HCT116 (cell line): Measurements from ENCODE around the gene ATG16L1. TPM values are rescaled to one million over a fixed set of nuclear protein-coding genes. Genes with fewer than 3 reads are reported as not detected.
"Not testable (repeated sequence)": the region's sequence is repeated elsewhere in the genome, so short reads cannot be mapped to it uniquely, and the experiment has no call there.

Experiments
- ATAC-seq: fragments of 200-7000 bp; cut with Tn5 transposase; 2 replicates; pipeline ENCODE4 v1.9.1; 2020; ENCODE audit warnings: mild to moderate bottlenecking, moderate library complexity
- BruUV-seq: library from RNA; stranded (reverse); fragments of 400-500 nt; replicated peaks from 2 replicates; lab custom pipeline; 2021; lab: Mats Ljungman, UMichigan
- CTCF ChIA-PET: fragments of 300-600 bp; sonication (Branson Sonifier 250); formaldehyde crosslinking; loops from one replicate; lab custom pipeline; 2021; ENCODE audit warnings: antibody characterized with exemption; lab: Charles Lee
- POLR2A ChIA-PET: fragments of 300-600, 350-600 bp; sonication (Branson Sonifier 250); formaldehyde crosslinking; loops from one replicate; lab custom pipeline; 2021; ENCODE audit warnings: antibody characterized with exemption; lab: Charles Lee
- RAD21 ChIA-PET, 2 experiments: fragments of 300-600 bp; sonication (Branson Sonifier 250); formaldehyde crosslinking; loops; one replicate each; lab custom pipeline; 2023; ENCODE audit warnings: low total read pairs in 2 of 2; ENCODE audit not compliant: uncharacterized antibody in 2 of 2, unreplicated experiment in 2 of 2, low non-redundant PET in 1 of 2; lab: Charles Lee
- DNase-seq: peaks from one replicate; pipeline ENCODE4 v3.0.0-alpha.2; 2010; ENCODE audit warnings: low read depth, low spot score
- H2AFZ ChIP-seq: fragments of 200-600 bp; shearing (Covaris generic), sonication (generic); 2 replicates; pipeline ENCODE4 v1.6.1; 2017; ENCODE audit warnings: low read depth, mixed run types, mixed read lengths, antibody characterized with exemption, low read length; ENCODE audit not compliant: poor library complexity, severe bottlenecking
- H3K27ac ChIP-seq: 2 replicates; pipeline ENCODE4 v1.5.1; 2012; ENCODE audit warnings: low read depth, low read length
- H3K27me3 ChIP-seq: fragments of 200-600 bp; sonication (generic); 2 replicates; pipeline ENCODE4 v1.6.1; 2016; ENCODE audit warnings: mixed run types, low read length, mixed read lengths; ENCODE audit not compliant: insufficient read depth
- H3K36me3 ChIP-seq, 2 experiments: fragments of 200-500 bp in 1 of 2; fragments of 200-600 bp in 1 of 2; sonication (Bioruptor generic) in 1 of 2; sonication (generic) in 1 of 2; 2 replicates each; pipeline versions ENCODE4 v1.5.1 to v1.6.1; 2014 to 2016; ENCODE audit warnings: low read length in 2 of 2, inconsistent platforms in 1 of 2, mixed read lengths in 1 of 2, mixed run types in 1 of 2; ENCODE audit not compliant: insufficient read depth in 2 of 2, control insufficient read depth in 1 of 2
- H3K4me1 ChIP-seq, 2 experiments: fragments of 200-600 bp in 1 of 2; sonication (generic) in 1 of 2; 2 replicates each; pipeline versions ENCODE4 v1.5.1 to v1.6.1; 2012 to 2017; ENCODE audit warnings: low read length in 2 of 2, inconsistent platforms in 1 of 2, mild to moderate bottlenecking in 1 of 2, mixed read lengths in 1 of 2, mixed run types in 1 of 2, moderate library complexity in 1 of 2; ENCODE audit not compliant: insufficient read depth in 2 of 2, control insufficient read depth in 1 of 2
- H3K4me2 ChIP-seq: fragments of 200-600 bp; sonication (generic); 2 replicates; pipeline ENCODE4 v1.6.1; 2017; ENCODE audit warnings: mixed run types, low read length, mixed read lengths
- H3K4me3 ChIP-seq, 2 experiments: fragments of 200-600 bp in 1 of 2; sonication (generic) in 1 of 2; replicated peaks in 1 of 2; 2 replicates each; pipeline ENCODE4 v1.5.1; 2011 to 2016; ENCODE audit warnings: low read length in 2 of 2, control low read depth in 1 of 2, low read depth in 1 of 2, mild to moderate bottlenecking in 1 of 2, mixed read lengths in 1 of 2, mixed run types in 1 of 2
- H3K79me2 ChIP-seq: fragments of 200-600 bp; sonication (generic); 2 replicates; pipeline ENCODE4 v1.6.1; 2017; ENCODE audit warnings: mild to moderate bottlenecking, mixed run types, low read length, moderate library complexity, mixed read lengths; ENCODE audit not compliant: insufficient read depth
- H3K9ac ChIP-seq: fragments of 200-600 bp; sonication (generic); 2 replicates; pipeline ENCODE4 v1.6.1; 2016; ENCODE audit warnings: low read length, mixed read lengths
- H3K9me2 ChIP-seq: fragments of 200-600 bp; sonication (generic), shearing (Covaris generic); 2 replicates; pipeline ENCODE4 v1.6.1; 2017; ENCODE audit warnings: mixed run types, mild to moderate bottlenecking, moderate library complexity; ENCODE audit not compliant: insufficient read depth
- H3K9me3 ChIP-seq, 2 experiments: fragments of 200-500 bp in 1 of 2; fragments of 200-600 bp in 1 of 2; sonication (Bioruptor generic) in 1 of 2; sonication (generic) in 1 of 2; 2 replicates each; pipeline ENCODE4 v1.6.1; 2014 to 2017; ENCODE audit warnings: low read length in 2 of 2, mixed read lengths in 2 of 2, inconsistent platforms in 1 of 2, low read depth in 1 of 2, mild to moderate bottlenecking in 1 of 2, mixed run types in 1 of 2, moderate library complexity in 1 of 2; ENCODE audit not compliant: control insufficient read depth in 1 of 2, insufficient read depth in 1 of 2
- H4K20me1 ChIP-seq: fragments of 200-600 bp; sonication (generic), shearing (Covaris generic); 2 replicates; pipeline ENCODE4 v1.6.1; 2017; ENCODE audit warnings: mixed run types, mild to moderate bottlenecking, moderate library complexity; ENCODE audit not compliant: insufficient read depth
- CEBPB ChIP-seq: IDR thresholded peaks from 2 replicates; pipeline ENCODE4 v1.6.1; 2012; ENCODE audit warnings: low read depth
- EGR1 ChIP-seq: IDR thresholded peaks from 2 replicates; pipeline ENCODE4 v1.6.1; 2012; ENCODE audit warnings: low read depth
- EZH2 ChIP-seq: fragments of 200-600 bp; sonication (generic); IDR thresholded peaks from 2 replicates; pipeline ENCODE4 v1.6.1; 2017; ENCODE audit warnings: antibody characterized with exemption, mixed run types
- EZH2phosphoT487 ChIP-seq: fragments of 200-600 bp; IDR thresholded peaks from 2 replicates; pipeline ENCODE4 v1.6.1; 2018; ENCODE audit warnings: antibody characterized with exemption, borderline replicate concordance
- FOSL1 ChIP-seq: IDR thresholded peaks from 2 replicates; pipeline ENCODE4 v1.6.1; 2012; ENCODE audit warnings: low read depth
- POLR2A ChIP-seq: IDR thresholded peaks from 2 replicates; pipeline ENCODE4 v1.7.0; 2011; ENCODE audit warnings: borderline replicate concordance; ENCODE audit not compliant: insufficient read depth, insufficient read length; ENCODE audit errors: extremely low read depth
- SIN3A ChIP-seq: IDR thresholded peaks from 2 replicates; pipeline ENCODE4 v1.6.1; 2012; ENCODE audit warnings: low read depth
- SP1 ChIP-seq: IDR thresholded peaks from 2 replicates; pipeline ENCODE4 v1.6.1; 2012; ENCODE audit warnings: low read depth
- SRF ChIP-seq: IDR thresholded peaks from 2 replicates; pipeline ENCODE4 v1.6.1; 2012; ENCODE audit warnings: low read depth
- YY1 ChIP-seq: IDR thresholded peaks from 2 replicates; pipeline ENCODE4 v1.6.1; 2011; ENCODE audit warnings: low read length, low read depth, moderate library complexity, mild to moderate bottlenecking; ENCODE audit not compliant: insufficient replicate concordance; ENCODE audit errors: extremely low read depth
- ZFX ChIP-seq: fragments of 450-650 bp; IDR thresholded peaks from 2 replicates; pipeline ENCODE4 v1.6.1; 2017
- ZNF274 ChIP-seq: fragments of 200-500 bp; sonication (Bioruptor generic); IDR thresholded peaks from 2 replicates; pipeline ENCODE4 v1.6.1; 2014; ENCODE audit warnings: mild to moderate bottlenecking, low read depth, low read length, inconsistent platforms
- intact Hi-C: fragments of 100-400 bp; cut with micrococcal nuclease; formaldehyde crosslinking; loops from 2 replicates; pipeline ENCODE4 v1.10.0; 2022
- total RNA-seq: library from RNA; stranded (reverse); gene quantifications from one replicate; pipeline ENCODE4 v1.2.1, GENCODE V29; 2021; ENCODE audit not compliant: unreplicated experiment
- TF ChIP-seq, protein P1 (sequence below), 3 experiments: fragments of 200-600 bp in 1 of 3; sonication (generic) in 1 of 3; IDR thresholded peaks in 2 of 3; conservative IDR thresholded peaks in 1 of 3; 2 replicates each; pipeline ENCODE4 v1.5.1; 2012 to 2017; ENCODE audit warnings: low read depth in 2 of 3, low read length in 2 of 3, antibody characterized with exemption in 1 of 3, borderline replicate concordance in 1 of 3, control low read depth in 1 of 3, mild to moderate bottlenecking in 1 of 3, mixed read lengths in 1 of 3, mixed run types in 1 of 3, moderate library complexity in 1 of 3; ENCODE audit not compliant: insufficient read depth in 1 of 3
- TF ChIP-seq, protein P2 (sequence below): IDR thresholded peaks from 2 replicates; pipeline ENCODE4 v1.6.1; 2011; ENCODE audit warnings: mild to moderate bottlenecking, low read length, moderate library complexity; ENCODE audit not compliant: insufficient replicate concordance; ENCODE audit errors: extremely low read depth
- TF ChIP-seq, protein P3 (sequence below): IDR thresholded peaks from 2 replicates; pipeline ENCODE4 v1.6.1; 2012

ATG16L1 gene
- total RNA-seq, 1 experiment from 2014 or later: 43.4 TPM

DNA sequence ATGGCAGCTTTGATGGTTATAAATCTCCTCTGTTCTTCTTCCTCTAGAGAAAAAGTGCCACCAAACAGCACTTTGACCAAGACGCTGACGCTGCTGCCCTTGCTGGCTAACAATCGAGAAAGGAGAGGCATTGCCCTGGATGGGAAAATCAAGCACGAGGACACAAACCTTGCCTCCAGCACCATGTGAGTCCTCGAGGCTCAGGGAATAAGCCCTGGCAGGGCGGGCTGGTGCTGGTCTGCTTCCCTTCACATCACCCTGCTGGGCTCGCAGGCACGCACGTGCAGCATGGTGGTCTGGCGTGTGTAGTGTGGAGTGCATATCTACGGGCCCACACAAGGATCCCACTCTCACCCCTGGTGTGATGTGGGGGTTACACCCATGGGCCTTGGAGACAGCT, 83.4 kb downstream of the ATG16L1 start:
- TF ChIP-seq, protein P1, sequence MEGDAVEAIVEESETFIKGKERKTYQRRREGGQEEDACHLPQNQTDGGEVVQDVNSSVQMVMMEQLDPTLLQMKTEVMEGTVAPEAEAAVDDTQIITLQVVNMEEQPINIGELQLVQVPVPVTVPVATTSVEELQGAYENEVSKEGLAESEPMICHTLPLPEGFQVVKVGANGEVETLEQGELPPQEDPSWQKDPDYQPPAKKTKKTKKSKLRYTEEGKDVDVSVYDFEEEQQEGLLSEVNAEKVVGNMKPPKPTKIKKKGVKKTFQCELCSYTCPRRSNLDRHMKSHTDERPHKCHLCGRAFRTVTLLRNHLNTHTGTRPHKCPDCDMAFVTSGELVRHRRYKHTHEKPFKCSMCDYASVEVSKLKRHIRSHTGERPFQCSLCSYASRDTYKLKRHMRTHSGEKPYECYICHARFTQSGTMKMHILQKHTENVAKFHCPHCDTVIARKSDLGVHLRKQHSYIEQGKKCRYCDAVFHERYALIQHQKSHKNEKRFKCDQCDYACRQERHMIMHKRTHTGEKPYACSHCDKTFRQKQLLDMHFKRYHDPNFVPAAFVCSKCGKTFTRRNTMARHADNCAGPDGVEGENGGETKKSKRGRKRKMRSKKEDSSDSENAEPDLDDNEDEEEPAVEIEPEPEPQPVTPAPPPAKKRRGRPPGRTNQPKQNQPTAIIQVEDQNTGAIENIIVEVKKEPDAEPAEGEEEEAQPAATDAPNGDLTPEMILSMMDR (IDR thresholded peaks at IDR 0.05 in 2 of 3, conservative IDR thresholded peaks at IDR 0.05 in 1 of 3; ENCODE audit: borderline replicate concordance in 1 of 3, insufficient read depth in 1 of 3, low read depth in 2 of 3, low read length in 2 of 3): no peak
- TF ChIP-seq EZH2phosphoT487 (no peak), SP1 (no peak), EZH2 (no peak), YY1 (no peak), POLR2A (no peak), FOSL1 (no peak), EGR1 (no peak), SRF (no peak), SIN3A (no peak), CEBPB (no peak), ZNF274 (no peak), ZFX (no peak)
- TF ChIP-seq, protein P2, sequence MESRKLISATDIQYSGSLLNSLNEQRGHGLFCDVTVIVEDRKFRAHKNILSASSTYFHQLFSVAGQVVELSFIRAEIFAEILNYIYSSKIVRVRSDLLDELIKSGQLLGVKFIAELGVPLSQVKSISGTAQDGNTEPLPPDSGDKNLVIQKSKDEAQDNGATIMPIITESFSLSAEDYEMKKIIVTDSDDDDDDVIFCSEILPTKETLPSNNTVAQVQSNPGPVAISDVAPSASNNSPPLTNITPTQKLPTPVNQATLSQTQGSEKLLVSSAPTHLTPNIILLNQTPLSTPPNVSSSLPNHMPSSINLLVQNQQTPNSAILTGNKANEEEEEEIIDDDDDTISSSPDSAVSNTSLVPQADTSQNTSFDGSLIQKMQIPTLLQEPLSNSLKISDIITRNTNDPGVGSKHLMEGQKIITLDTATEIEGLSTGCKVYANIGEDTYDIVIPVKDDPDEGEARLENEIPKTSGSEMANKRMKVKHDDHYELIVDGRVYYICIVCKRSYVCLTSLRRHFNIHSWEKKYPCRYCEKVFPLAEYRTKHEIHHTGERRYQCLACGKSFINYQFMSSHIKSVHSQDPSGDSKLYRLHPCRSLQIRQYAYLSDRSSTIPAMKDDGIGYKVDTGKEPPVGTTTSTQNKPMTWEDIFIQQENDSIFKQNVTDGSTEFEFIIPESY: no peak
- TF ChIP-seq, protein P3, sequence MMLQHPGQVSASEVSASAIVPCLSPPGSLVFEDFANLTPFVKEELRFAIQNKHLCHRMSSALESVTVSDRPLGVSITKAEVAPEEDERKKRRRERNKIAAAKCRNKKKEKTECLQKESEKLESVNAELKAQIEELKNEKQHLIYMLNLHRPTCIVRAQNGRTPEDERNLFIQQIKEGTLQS: no peak
- H3K9me2 ChIP-seq: no peaks in the 10 kb centered on the region
- no peaks in the 10 kb centered on the region for H3K27me3 ChIP-seq
- H3K27ac ChIP-seq: no peak overlapping the region
- no peak overlapping the region for H3K4me2 ChIP-seq
- RAD21 ChIA-PET: no interaction called here
- no peak for ATAC-seq
- no peaks in the 10 kb centered on the region for H3K79me2 ChIP-seq
- no peak overlapping the region for H3K4me3 ChIP-seq
- CTCF ChIA-PET: no interaction called here
- H3K9me3 ChIP-seq: no peaks in the 10 kb centered on the region
- peaks cover 0 to 8% of the 10 kb centered on the region in 2 experiments; a peak in 1 of 4 replicates for H3K4me1 ChIP-seq
- intact Hi-C loops: no loop called here
- H2AFZ ChIP-seq: no peak overlapping the region
- H3K9ac ChIP-seq: no peak overlapping the region
- BruUV-seq: no TSS peak
- POLR2A ChIA-PET: no interaction called here
- H4K20me1 ChIP-seq: no peaks in the 10 kb centered on the region
- no peak for DNase-seq
- H3K36me3 ChIP-seq: no peaks in the 10 kb centered on the region

DNA sequence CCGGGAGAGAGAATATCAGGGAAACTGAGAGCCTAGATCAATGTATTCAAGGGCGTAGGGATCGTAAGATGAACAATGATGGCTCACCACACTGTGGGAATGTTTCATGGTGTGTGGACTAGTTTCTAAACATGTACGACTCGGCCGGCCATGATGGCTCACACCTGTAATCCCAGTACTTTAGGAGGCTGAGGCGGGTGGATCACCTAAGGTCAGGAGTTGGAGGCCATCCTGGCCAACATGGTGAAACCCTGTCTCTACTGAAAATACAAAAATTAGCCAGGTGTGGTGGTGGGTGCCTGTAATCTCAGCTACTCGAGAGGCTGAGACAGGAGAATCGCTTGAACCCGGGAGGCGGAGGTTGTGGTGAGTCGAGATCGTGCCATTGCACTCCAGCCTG, 84.6 kb downstream of the ATG16L1 start:
- POLR2A ChIA-PET, H3K79me2 ChIP-seq, H3K27ac ChIP-seq, H3K9me3 ChIP-seq, H3K4me1 ChIP-seq, intact Hi-C loops, BruUV-seq, H3K9me2 ChIP-seq, ATAC-seq, H3K4me3 ChIP-seq, H4K20me1 ChIP-seq, DNase-seq, H3K27me3 ChIP-seq, CTCF ChIA-PET, H3K4me2 ChIP-seq, H3K9ac ChIP-seq, RAD21 ChIA-PET, H3K36me3 ChIP-seq, H2AFZ ChIP-seq: not testable (repeated sequence)
